IMR-90 (cell line): ENCODE data around the gene UBE2E2. TPM values are rescaled to one million over a fixed set of nuclear protein-coding genes. Genes with fewer than 3 reads are reported as not detected.

Experiments used
- ATAC-seq: fragments of 200-7000 bp; cut with Tn5 transposase; 2 replicates; pipeline ENCODE4 v1.9.1; 2020; ENCODE audit warnings: low read depth, mild to moderate bottlenecking, moderate library complexity
- BruUV-seq: library from RNA; stranded (reverse); fragments of 400-500 nt; replicated peaks from 2 replicates; lab custom pipeline; 2021; lab: Mats Ljungman, UMichigan
- CTCF ChIA-PET: fragments of 300-600 bp; formaldehyde crosslinking; extraction: SDS; loops from one replicate; lab custom pipeline; 2021; ENCODE audit warnings: antibody characterized with exemption; lab: Yijun Ruan, JAX
- POLR2A ChIA-PET: fragments of 300-600 bp; sonication (Branson Sonifier 250); formaldehyde crosslinking; loops from one replicate; lab custom pipeline; 2022; ENCODE audit warnings: antibody characterized with exemption; ENCODE audit not compliant: unreplicated experiment; lab: Charles Lee
- DNase-seq: peaks from one replicate; pipeline ENCODE4 v3.0.0; 2013
- H2AFZ ChIP-seq: replicated peaks from 2 replicates; pipeline ENCODE3; 2013; ENCODE audit warnings: low read length, mild to moderate bottlenecking; ENCODE audit not compliant: poor library complexity
- H2AK5ac ChIP-seq: 2 replicates; pipeline ENCODE4 v1.6.1; 2013; ENCODE audit warnings: low read depth, low read length, inconsistent platforms
- H2AK9ac ChIP-seq: replicated peaks from 2 replicates; pipeline ENCODE3; 2013; ENCODE audit warnings: mild to moderate bottlenecking, low read depth, low read length, moderate library complexity; ENCODE audit not compliant: poor library complexity
- H2BK120ac ChIP-seq: 2 replicates; pipeline ENCODE4 v1.6.1; 2013; ENCODE audit warnings: low read depth, low read length, inconsistent platforms
- H2BK15ac ChIP-seq: 3 replicates; pipeline ENCODE4 v1.6.1; 2013; ENCODE audit warnings: low read depth, low read length, inconsistent platforms
- H2BK20ac ChIP-seq: 2 replicates; pipeline ENCODE4 v1.6.1; 2013; ENCODE audit warnings: low read depth, mild to moderate bottlenecking, inconsistent platforms, low read length, moderate library complexity
- H2BK5ac ChIP-seq: 2 replicates; pipeline ENCODE4 v1.6.1; 2013; ENCODE audit warnings: mild to moderate bottlenecking, low read depth, low read length, inconsistent platforms; ENCODE audit not compliant: poor library complexity, severe bottlenecking
- H3K14ac ChIP-seq: replicated peaks from 2 replicates; pipeline ENCODE4 v1.6.1; 2013; ENCODE audit warnings: low read depth, low read length, inconsistent platforms
- H3K18ac ChIP-seq: 2 replicates; pipeline ENCODE4 v1.6.1; 2013; ENCODE audit warnings: low read depth, low read length, control low read depth
- H3K23ac ChIP-seq: 2 replicates; pipeline ENCODE4 v1.6.1; 2013; ENCODE audit warnings: low read depth, low read length, inconsistent platforms
- H3K27ac ChIP-seq: 2 replicates; pipeline ENCODE4 v1.5.1; 2013; ENCODE audit warnings: mild to moderate bottlenecking, control low read depth, low read length; ENCODE audit not compliant: insufficient read depth
- H3K27me3 ChIP-seq: 2 replicates; pipeline ENCODE4 v1.6.1; 2013; ENCODE audit warnings: low read length; ENCODE audit not compliant: control insufficient read depth, insufficient read depth
- H3K36me3 ChIP-seq: 2 replicates; pipeline ENCODE4 v1.6.1; 2013; ENCODE audit warnings: low read length, mixed read lengths; ENCODE audit not compliant: control insufficient read depth, insufficient read depth
- H3K4ac ChIP-seq: 2 replicates; pipeline ENCODE4 v1.6.1; 2013; ENCODE audit warnings: low read depth, low read length, inconsistent platforms
- H3K4me1 ChIP-seq: 2 replicates; pipeline ENCODE4 v1.6.1; 2013; ENCODE audit warnings: low read length, mixed read lengths; ENCODE audit not compliant: control insufficient read depth, insufficient read depth
- H3K4me2 ChIP-seq: 2 replicates; pipeline ENCODE4 v1.6.1; 2013; ENCODE audit warnings: low read depth, mild to moderate bottlenecking, control low read depth, low read length, moderate library complexity
- H3K4me3 ChIP-seq: 2 replicates; pipeline ENCODE4 v1.5.1; 2013; ENCODE audit warnings: low read depth, mild to moderate bottlenecking, control low read depth, low read length, moderate library complexity; ENCODE audit not compliant: insufficient read depth
- H3K56ac ChIP-seq: 2 replicates; pipeline ENCODE4 v1.6.1; 2013; ENCODE audit warnings: low read length, inconsistent platforms; ENCODE audit not compliant: insufficient read depth; ENCODE audit errors: extremely low read depth
- H3K79me1 ChIP-seq, 2 experiments: 2 replicates each; pipeline ENCODE4 v1.6.1; 2013; ENCODE audit warnings: low read length in 2 of 2, inconsistent platforms in 1 of 2, low read depth in 1 of 2
- H3K9ac ChIP-seq: 2 replicates; pipeline ENCODE4 v1.6.1; 2013; ENCODE audit warnings: low read depth, low read length, control low read depth
- H3K9me1 ChIP-seq: 2 replicates; pipeline ENCODE4 v1.6.1; 2013; ENCODE audit warnings: low read length, inconsistent platforms; ENCODE audit not compliant: insufficient read depth
- H3K9me3 ChIP-seq: 2 replicates; pipeline ENCODE4 v1.6.1; 2013; ENCODE audit warnings: low read length; ENCODE audit not compliant: control insufficient read depth, insufficient read depth
- H4K20me1 ChIP-seq: 2 replicates; pipeline ENCODE4 v1.6.1; 2013; ENCODE audit warnings: low read length, inconsistent platforms; ENCODE audit not compliant: insufficient read depth
- H4K5ac ChIP-seq: 2 replicates; pipeline ENCODE4 v1.6.1; 2013; ENCODE audit warnings: mild to moderate bottlenecking, low read depth, low read length, control low read depth
- H4K8ac ChIP-seq, 2 experiments: 2 replicates each; pipeline ENCODE4 v1.6.1; 2013; ENCODE audit warnings: low read depth in 2 of 2, low read length in 2 of 2, control low read depth in 1 of 2, inconsistent platforms in 1 of 2
- H4K91ac ChIP-seq: 2 replicates; pipeline ENCODE4 v1.6.1; 2013; ENCODE audit warnings: low read depth, low read length, inconsistent platforms; ENCODE audit not compliant: insufficient read depth
- BHLHE40 ChIP-seq: fragments of 150-350 bp; IDR thresholded peaks from 2 replicates; pipeline ENCODE4 v1.6.1; 2016; ENCODE audit warnings: mild to moderate bottlenecking, low read depth, low read length
- CEBPB ChIP-seq: IDR thresholded peaks from 2 replicates; pipeline ENCODE4 v1.6.1; 2012; ENCODE audit warnings: low read depth, low read length, improper control_type of control experiment
- CHD1 ChIP-seq: IDR thresholded peaks from 2 replicates; pipeline ENCODE4 v1.6.1; 2012; ENCODE audit warnings: low read depth, low read length, improper control_type of control experiment
- FOS ChIP-seq: fragments of 150-350 bp; IDR thresholded peaks from 2 replicates; pipeline ENCODE4 v1.6.1; 2016; ENCODE audit warnings: low read depth, low read length
- MAFK ChIP-seq: IDR thresholded peaks from 2 replicates; pipeline ENCODE4 v1.6.1; 2012; ENCODE audit warnings: low read depth, low read length, improper control_type of control experiment
- MAZ ChIP-seq: IDR thresholded peaks from 2 replicates; pipeline ENCODE4 v1.6.1; 2012; ENCODE audit warnings: low read depth, mild to moderate bottlenecking, low read length, improper control_type of control experiment, moderate library complexity, borderline replicate concordance
- MXI1 ChIP-seq: IDR thresholded peaks from 2 replicates; pipeline ENCODE4 v1.6.1; 2012; ENCODE audit warnings: low read depth, mild to moderate bottlenecking, low read length, moderate library complexity, borderline replicate concordance
- NFE2L2 ChIP-seq: fragments of 150-350 bp; IDR thresholded peaks from 2 replicates; pipeline ENCODE4 v1.6.1; 2016; ENCODE audit warnings: low read depth, mild to moderate bottlenecking, low read length
- POLR2A ChIP-seq: IDR thresholded peaks from 2 replicates; pipeline ENCODE4 v1.6.1; 2012; ENCODE audit warnings: mild to moderate bottlenecking, low read depth, low read length
- RAD21 ChIP-seq: IDR thresholded peaks from 2 replicates; pipeline ENCODE4 v1.6.1; 2012; ENCODE audit warnings: low read length, improper control_type of control experiment
- RCOR1 ChIP-seq: IDR thresholded peaks from 2 replicates; pipeline ENCODE4 v1.6.1; 2012; ENCODE audit warnings: mild to moderate bottlenecking, low read length, improper control_type of control experiment; ENCODE audit not compliant: insufficient replicate concordance
- RFX5 ChIP-seq: IDR thresholded peaks from 2 replicates; pipeline ENCODE4 v1.8.0; 2012; ENCODE audit warnings: low read depth, mild to moderate bottlenecking, low read length, moderate library complexity
- SMC3 ChIP-seq: fragments of 150-350 bp; IDR thresholded peaks from 2 replicates; pipeline ENCODE4 v1.6.1; 2016; ENCODE audit warnings: low read depth, mild to moderate bottlenecking, antibody characterized with exemption, low read length, moderate library complexity
- WGBS, 2 experiments: methylation state at CpG; one replicate each; pipeline versions ENCODE4 v1.1.5 to v1.1.7; 2013; ENCODE audit warnings: missing lambda C conversion rate in 2 of 2; ENCODE audit not compliant: insufficient read length in 1 of 2; ENCODE audit errors: extremely low coverage in 2 of 2; 5-methylcytosine and 5-hydroxymethylcytosine counted together
- dilution Hi-C: fragments of 300-500 bp; cut with HindIII; formaldehyde crosslinking; loops from one replicate; pipeline ENCODE4 v1.14.3; 2018; ENCODE audit warnings: low sequenced_read_pairs; ENCODE audit not compliant: unreplicated experiment
- in situ Hi-C: fragments of 300-500 bp; cut with MboI; formaldehyde crosslinking; loops from 3 replicates; pipeline ENCODE4 v1.14.3; 2019; ENCODE audit warnings: low sequenced_read_pairs, inconsistent platforms, mixed read lengths
- intact Hi-C: fragments of 100-400 bp; cut with micrococcal nuclease; formaldehyde crosslinking; loops from 2 replicates; pipeline ENCODE4 v1.10.0; 2022
- polyA plus RNA-seq, 3 experiments: library from polyadenylated mRNA; depleted of rRNA; stranded (reverse); fragments of >200 nt; gene quantifications; 2 replicates each; pipeline ENCODE4 v1.2.3, GENCODE V29; 2012; ENCODE audit warnings: low replicate concordance in 1 of 3
- total RNA-seq: library from RNA; depleted of rRNA; stranded (reverse); fragments of >200 nt; gene quantifications from 2 replicates; pipeline ENCODE4 v1.2.3, GENCODE V29; 2012
- TF ChIP-seq, protein P1 (sequence below): fragments of 150-350 bp; IDR thresholded peaks from 2 replicates; pipeline ENCODE4 v1.6.1; 2017; ENCODE audit warnings: mild to moderate bottlenecking, antibody characterized with exemption, low read length, low read depth
- TF ChIP-seq, protein P2 (sequence below): fragments of 150-350 bp; IDR thresholded peaks from 2 replicates; pipeline ENCODE4 v1.6.1; 2016; ENCODE audit warnings: low read depth, mild to moderate bottlenecking, low read length, moderate library complexity, borderline replicate concordance
- TF ChIP-seq, protein P3 (sequence below): conservative IDR thresholded peaks from 2 replicates; pipeline ENCODE4 v1.5.1; 2012; ENCODE audit warnings: mild to moderate bottlenecking, low read depth, low read length, improper control_type of control experiment

Gene UBE2E2
- total and polyA plus RNA-seq, 2 of the 4 experiments (the other 2 are of a cell fraction): 18.6 to 32.7 TPM

DNA sequence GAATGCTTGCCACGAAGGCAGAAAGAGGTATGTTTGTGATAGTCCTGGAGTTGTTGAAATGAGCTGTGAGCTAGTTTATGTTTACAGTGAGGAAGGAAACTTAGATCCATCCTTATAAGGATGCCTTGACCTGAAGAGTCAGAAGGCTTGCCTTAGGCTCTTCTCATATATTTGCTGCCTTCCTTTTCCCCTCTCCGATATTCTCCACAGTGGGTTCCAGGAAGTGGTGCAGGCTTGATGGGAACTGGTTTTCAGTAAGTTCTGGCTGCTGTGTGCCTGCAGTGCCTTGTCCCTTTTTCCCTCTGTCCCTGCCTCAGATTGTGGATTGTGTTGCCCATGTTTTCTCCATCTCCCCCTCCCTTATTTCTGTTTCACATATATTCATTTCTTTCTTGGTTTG lies 315.3 kb downstream of the UBE2E2 start:
- no peak overlapping the region for H2AK5ac ChIP-seq
- H3K27me3 ChIP-seq: no peaks in the 10 kb centered on the region
- dilution Hi-C loops: no loop called here
- no peaks in the 10 kb centered on the region for H4K20me1 ChIP-seq
- H2BK15ac ChIP-seq: no peak overlapping the region
- POLR2A ChIA-PET: no interaction called here
- in situ Hi-C loops: no loop called here
- no peaks in the 10 kb centered on the region for H3K79me1 ChIP-seq
- H3K23ac ChIP-seq: 0 out of 2 replicates have a peak overlapping the region, but pooled peaks have one; percentile 42
- ATAC-seq (peak; percentile 49), DNase-seq (no peak)
- intact Hi-C loops: no loop called here
- no peaks in the 10 kb centered on the region for H3K36me3 ChIP-seq
- no peak overlapping the region for H2BK5ac ChIP-seq
- no peak overlapping the region for H3K9ac ChIP-seq
- WGBS, 2 experiments: no CpG with 5 or more reads among the region's 2 CpGs
- no peak overlapping the region for H2AK9ac ChIP-seq
- H3K9me3 ChIP-seq: no peaks in the 10 kb centered on the region
- 0 out of 4 replicates have a peak overlapping the region, but pooled peaks of 1 of the 2 experiments have one; percentile 28 for H4K8ac ChIP-seq
- H4K91ac ChIP-seq: no peak overlapping the region
- H3K4me2 ChIP-seq: no peak overlapping the region
- H3K9me1 ChIP-seq: peaks cover 4% of the 10 kb centered on the region; the same call in 1 of the 2 replicates
- TF ChIP-seq CEBPB (no peak), POLR2A (no peak), FOS (no peak), NFE2L2 (no peak), BHLHE40 (no peak), RFX5 (no peak), RAD21 (no peak), MAZ (no peak), CHD1 (no peak), RCOR1 (no peak), MXI1 (no peak), SMC3 (no peak), MAFK (no peak)
- TF ChIP-seq, protein P1, sequence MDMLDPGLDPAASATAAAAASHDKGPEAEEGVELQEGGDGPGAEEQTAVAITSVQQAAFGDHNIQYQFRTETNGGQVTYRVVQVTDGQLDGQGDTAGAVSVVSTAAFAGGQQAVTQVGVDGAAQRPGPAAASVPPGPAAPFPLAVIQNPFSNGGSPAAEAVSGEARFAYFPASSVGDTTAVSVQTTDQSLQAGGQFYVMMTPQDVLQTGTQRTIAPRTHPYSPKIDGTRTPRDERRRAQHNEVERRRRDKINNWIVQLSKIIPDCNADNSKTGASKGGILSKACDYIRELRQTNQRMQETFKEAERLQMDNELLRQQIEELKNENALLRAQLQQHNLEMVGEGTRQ: no peak
- TF ChIP-seq, protein P2, sequence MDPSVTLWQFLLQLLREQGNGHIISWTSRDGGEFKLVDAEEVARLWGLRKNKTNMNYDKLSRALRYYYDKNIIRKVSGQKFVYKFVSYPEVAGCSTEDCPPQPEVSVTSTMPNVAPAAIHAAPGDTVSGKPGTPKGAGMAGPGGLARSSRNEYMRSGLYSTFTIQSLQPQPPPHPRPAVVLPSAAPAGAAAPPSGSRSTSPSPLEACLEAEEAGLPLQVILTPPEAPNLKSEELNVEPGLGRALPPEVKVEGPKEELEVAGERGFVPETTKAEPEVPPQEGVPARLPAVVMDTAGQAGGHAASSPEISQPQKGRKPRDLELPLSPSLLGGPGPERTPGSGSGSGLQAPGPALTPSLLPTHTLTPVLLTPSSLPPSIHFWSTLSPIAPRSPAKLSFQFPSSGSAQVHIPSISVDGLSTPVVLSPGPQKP: no peak
- TF ChIP-seq, protein P3, sequence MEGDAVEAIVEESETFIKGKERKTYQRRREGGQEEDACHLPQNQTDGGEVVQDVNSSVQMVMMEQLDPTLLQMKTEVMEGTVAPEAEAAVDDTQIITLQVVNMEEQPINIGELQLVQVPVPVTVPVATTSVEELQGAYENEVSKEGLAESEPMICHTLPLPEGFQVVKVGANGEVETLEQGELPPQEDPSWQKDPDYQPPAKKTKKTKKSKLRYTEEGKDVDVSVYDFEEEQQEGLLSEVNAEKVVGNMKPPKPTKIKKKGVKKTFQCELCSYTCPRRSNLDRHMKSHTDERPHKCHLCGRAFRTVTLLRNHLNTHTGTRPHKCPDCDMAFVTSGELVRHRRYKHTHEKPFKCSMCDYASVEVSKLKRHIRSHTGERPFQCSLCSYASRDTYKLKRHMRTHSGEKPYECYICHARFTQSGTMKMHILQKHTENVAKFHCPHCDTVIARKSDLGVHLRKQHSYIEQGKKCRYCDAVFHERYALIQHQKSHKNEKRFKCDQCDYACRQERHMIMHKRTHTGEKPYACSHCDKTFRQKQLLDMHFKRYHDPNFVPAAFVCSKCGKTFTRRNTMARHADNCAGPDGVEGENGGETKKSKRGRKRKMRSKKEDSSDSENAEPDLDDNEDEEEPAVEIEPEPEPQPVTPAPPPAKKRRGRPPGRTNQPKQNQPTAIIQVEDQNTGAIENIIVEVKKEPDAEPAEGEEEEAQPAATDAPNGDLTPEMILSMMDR: no peak
- CTCF ChIA-PET: interaction anchor here (0.7 kb wide), 1 partner anchor 18 kb away, joined by 3 read pairs; no protein-coding TSS in a partner anchor
- no peak overlapping the region for H2BK120ac ChIP-seq
- H2BK20ac ChIP-seq: no peak overlapping the region
- no peak overlapping the region for H3K4ac ChIP-seq
- no peak overlapping the region for H2AFZ ChIP-seq
- H4K5ac ChIP-seq: no peak overlapping the region
- no peak overlapping the region for H3K56ac ChIP-seq
- H3K4me3 ChIP-seq: no peak overlapping the region
- no TSS peak for BruUV-seq
- H3K18ac ChIP-seq: no peak overlapping the region
- peaks cover 2% of the 10 kb centered on the region; the same call in 1 of the 2 replicates for H3K4me1 ChIP-seq
- no peak overlapping the region for H3K27ac ChIP-seq
- no peak overlapping the region for H3K14ac ChIP-seq
